NCI-H1048 (cell line): ENCODE data around the gene ERAP2.
A peak's percentile ranks its signal among the peaks of the same experiment; 100 is the strongest.

ENCODE experiments used
- DNase-seq: peaks from one replicate; lab custom pipeline; 2025; lab: John Stamatoyannopoulos, UW

ERAP2 gene

DNA sequence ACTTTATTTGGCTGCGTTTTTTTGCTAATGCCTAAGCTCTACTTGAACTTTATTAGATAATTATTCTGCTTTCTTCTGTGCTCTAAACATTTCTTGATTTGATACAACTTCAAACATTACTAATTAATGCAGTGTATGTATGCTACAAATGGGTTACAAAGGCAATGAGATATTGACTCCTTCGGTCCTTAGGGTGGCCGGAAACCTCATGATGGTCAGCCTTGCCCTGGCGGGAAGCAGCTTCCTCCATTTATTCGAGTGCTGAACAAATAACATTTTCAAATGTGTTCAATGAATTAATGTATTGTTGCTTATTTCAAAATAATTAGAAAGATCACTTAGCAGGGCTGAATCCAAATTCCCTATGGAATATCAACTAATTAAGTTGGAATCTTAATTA is 55.7 kb downstream of the ERAP2 start:
- DNase-seq, result no peak

DNA sequence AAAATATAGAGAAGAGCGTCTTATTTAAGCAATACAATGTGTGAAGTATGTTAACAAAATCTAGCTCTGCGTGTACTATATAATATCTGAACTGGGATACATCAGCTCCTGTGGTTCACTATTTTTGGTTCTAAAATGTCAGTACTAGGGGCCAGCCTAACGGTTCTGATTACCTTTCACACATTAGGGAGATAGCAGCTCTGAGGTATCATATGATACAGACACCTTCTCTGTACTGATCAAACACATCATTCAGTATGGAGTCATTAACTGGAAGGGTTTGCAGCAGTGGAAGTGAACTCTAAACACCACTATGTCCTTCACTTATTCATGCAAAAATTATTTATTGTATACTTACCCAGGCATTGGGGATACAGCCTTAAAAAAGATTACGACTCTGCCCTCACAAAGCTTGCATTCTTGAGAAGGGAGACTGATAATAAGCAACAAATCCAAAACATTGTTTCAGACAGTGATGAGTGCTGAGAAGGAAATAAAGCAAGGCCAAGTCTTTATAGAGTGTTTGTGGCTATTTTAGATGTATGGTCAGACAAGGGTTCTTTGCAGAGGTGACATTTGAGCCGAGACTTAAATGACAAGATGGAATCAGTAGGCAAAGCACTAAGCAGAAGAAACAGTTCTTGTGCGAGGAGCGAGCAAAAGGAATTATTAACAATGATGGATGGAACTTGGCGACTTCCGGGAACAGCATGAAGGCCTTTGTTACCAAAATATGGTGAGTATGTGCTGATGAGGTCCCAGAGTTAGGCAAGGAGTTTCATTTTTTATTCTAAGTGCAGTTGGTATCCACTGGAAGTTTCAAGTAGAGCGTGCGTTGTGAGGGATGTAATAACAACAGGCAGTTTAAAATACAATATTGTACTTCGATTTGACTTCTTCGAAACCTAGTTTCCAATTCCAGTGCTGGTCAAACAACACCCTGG is 57.7 kb downstream of the ERAP2 start:
- no peak for DNase-seq

DNA sequence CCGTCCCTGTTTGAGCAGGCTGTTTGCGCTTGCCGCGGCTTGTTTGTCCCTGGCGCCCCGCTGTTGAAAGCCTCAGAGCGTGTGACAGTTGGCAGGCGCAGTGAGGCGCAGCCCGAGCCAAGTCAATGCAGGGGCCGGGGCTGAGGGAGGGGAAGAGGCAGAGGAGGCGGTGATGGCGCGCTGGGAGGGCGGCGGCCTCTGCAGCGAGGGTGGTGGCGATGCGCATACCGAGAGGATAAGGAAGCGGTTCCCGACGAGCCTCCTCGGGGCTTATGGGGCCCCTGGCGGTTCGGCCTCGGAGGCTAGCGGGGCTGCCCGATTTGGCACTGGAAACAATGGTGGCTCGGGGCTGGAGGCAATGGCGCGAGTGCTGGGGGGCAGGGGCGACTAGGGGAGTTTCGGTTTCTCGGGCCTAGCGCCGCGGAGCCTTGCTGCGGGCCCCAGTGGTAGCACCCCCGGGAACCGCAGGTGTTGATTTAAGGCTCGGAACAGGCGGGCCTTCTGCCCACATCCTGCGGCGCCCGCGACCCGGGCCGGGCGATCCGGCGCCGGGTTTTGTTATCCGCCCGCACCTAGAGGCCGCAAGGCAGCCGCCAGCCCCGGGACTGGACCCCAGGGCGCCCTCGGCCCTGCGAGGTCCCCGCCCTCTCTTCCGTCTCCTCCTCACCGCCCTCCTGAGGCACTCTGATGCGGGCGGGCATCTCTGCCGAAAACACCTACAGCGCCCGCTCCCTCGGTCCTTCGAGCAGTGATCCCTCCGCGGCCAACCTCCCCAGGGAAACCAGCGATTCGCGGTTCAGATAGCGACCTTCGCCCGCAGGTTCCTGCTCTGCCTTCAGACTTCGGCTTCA is 58.6 kb downstream of the ERAP2 start:
- peak; percentile 79 for DNase-seq

DNA sequence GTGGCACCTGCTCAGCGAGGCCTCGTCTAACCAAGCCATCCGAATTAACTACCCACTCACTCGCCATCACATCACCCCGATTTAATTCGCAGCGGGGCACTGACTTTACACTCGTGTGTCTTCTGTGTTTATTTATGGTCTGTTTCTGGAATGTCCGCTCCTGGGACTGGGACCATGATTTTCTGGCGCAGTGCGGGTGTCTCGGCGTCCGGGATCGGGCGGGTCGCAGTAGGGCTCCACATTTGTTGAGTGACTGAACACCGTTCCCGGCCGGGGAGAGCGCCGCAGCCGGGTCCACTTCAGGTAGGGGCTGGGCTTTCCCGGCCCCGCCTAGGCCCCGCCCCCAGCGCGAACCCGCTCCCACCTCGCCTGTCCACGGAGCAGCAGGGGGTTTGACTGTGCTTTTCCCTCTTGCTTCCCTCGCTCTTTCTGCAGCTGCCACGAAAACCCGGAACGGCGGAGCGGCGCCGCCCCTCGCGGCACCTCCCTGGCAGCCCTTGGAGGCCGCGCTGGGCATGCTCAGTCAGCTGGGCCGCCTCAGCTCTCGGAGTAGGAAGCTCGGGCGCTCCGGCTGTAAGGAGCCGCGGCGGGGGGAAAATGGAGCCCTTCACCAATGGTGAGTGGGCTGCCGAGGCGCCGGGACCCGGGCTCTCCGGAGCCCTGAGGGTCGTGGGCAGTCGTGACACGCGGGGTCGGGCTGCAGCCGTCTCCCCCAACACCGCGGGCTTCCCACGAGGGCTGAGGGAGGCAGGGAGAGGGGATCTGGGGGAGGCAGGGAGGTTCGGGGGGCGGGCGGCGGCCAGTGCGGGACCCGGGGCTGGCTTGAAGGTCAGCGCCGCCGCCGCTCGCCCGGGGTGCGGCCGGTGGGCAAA is 59.5 kb downstream of the ERAP2 start, which contains the start of gene LNPEP:
LNPEP (plus strand) TSS at position 522 of the 872 bp plus-strand sequence; CDS start at position 598, 76 bp downstream.
- peak; percentile 88 for DNase-seq

DNA sequence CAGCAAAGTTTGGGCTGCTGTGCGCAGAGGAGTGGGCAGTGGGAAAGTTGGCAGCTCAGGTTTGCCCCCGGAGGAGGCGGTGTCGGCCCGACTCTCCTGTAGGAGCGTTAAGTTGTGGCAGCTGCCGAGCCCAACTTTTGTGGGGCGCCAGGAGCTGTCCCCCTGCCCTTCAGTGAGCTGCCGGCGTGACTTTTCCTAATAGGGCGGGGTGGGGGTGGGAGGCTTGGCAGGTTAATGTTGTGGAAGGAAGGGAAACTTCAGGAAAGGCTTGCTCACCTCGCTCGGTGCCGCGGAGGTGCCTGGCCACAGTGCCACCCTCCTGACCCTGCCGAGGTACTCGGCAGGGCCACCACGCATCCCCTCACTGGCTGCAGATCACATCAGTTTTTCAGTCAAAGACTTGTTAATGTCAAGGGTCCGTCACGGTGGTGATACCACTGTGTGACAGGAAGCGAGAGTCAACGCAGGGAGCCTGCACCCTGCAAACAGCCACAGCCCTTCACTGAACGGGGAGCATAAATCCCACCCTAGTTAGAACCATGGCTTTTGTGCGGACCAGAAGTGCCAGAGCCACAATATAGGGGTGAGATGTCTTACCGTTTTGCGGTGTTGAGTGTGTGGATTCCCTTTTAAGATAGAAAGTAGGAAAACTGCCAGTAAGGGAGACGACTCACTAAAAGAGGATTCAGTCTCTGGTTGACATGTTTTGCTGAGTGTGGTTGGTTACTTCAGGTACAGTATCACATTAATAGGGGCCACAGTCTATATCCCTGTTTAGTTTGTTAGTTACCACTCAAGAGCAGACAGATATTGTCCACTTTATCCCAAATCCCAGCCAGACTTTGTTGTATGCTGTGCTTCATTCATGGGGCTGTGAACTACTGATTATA is 60.4 kb downstream of the ERAP2 start:
- no peak for DNase-seq

DNA sequence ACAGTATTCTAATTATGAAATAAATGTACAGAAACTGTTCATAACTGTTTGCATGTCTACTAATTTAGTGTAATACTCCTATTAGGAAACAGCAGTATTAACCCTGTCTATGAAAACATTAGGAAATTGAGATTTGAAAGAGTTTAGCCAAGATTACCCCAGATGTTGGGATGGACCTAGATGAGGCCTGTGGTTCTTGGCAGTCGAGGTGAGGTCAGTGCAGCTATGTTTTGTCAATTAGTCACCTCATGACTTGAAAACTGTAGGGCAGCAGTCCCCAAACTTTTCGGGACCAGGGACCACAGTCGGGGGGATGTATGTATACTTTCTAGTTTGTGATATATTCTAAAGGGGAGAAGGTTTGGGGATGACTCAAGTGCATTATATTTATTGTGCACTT is 64.3 kb downstream of the ERAP2 start:
- no peak for DNase-seq

DNA sequence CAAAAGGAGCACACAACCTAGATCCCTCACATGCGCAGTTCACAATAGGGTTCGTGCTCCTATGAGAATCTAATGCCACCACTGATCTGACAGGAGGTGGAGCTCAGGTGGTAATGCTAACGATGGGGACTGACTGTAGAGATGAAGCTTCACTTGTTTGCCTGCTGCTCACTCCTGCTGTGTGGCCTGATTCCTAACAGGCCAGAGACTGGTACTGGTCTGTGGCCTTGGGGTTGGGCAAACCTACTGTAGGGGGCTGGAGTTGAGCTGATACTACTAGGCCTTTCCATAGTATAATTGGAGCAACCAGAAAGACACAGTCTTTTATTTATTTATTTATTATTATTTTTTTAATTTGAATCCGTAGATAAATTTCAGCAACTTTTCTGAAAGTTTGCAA is 64.8 kb downstream of the ERAP2 start:
- DNase-seq, result no peak

DNA sequence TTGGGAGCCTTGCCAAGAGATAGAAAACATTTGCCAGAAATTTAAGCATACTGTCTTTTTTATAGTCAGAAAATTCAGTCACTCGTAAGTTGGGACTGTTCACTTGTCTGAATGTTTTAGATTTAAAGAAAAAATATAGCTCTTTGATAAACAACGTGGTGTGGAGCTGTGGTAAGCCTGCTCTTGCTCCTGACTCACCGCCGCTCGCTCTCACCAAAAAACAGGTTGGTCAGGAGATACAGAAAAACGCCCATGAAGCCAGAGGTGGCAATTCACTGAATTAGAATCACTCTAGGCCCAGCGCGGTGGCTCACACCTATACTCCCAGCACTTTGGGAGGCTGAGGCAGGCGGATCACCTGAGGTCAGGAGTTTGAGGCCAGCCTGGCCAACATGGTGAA is 65.8 kb downstream of the ERAP2 start:
- DNase-seq, result no peak

DNA sequence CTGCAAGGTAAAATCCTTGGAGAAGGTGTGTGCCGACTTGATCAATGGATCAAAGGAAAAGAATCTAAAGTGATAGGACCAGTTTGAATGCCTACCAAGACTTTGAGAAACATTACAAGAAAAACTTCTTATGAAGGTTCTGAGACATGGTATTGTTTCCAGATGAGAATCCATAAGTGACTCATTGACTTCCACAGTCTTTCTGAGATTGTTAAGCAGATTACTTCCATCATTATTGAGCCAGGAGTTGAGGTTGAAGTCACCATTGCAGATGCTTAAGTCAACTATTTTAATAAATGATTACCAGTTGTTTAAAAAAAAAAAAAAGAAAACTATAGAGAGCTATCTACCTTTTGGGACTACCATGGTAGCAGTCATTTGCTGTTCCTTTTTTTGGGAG is 66.6 kb downstream of the ERAP2 start:
- DNase-seq, result no peak

DNA sequence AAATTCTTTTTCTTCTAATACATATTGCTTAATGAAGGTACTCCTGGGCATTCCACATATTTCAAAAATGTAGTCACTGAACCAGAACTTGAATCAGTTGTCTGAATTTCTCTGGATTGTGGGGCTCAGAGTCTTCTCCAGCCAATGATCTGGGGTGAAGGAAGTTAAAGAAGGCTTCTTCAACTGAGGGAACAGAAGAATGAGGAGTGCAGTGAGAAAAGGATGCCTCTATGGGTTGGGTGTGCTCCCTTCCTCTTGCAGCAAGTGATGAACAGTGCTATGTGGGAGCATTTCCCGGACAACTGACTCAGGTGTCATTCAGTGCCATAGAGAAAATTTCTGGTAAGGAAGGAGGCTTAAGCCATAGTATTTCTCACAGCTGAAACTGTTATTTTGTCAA is 67.5 kb downstream of the ERAP2 start:
- DNase-seq, result no peak

DNA sequence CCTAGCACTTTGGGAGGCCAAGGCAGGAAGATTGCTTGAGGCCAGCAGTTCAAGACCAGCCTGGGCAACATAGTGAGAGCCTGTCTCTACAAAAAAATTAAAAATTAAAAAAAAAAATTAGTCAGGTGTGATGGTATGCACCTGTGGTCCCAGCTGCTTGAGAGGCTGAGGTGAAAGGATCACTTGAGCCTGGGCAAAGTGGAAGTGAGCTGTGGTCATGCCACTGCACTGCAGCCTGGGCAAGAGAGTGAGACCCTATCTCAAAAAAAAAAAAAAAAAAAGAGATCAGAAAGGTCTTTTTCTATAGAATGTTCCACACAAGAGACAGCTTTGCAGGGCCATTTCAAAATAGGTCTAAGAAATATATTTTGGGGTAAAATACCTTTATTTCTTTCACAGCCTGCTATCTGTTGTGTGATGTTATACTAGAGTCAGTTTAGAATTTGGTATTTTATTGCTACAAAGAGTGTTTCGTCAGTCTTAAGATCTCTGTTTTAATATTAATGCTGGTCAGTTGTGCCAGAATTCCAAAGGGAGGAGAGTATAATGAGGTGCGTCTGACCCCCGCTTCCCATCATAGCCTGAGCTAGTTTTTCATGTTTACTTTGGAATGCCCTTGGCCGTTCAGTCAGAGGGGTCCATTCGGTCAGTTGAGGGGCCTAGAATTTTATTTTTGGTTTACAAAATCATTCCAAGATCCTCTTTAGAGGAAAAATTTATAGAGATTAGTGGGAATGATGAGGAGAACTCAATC is 69.0 kb downstream of the ERAP2 start:
- no peak for DNase-seq

DNA sequence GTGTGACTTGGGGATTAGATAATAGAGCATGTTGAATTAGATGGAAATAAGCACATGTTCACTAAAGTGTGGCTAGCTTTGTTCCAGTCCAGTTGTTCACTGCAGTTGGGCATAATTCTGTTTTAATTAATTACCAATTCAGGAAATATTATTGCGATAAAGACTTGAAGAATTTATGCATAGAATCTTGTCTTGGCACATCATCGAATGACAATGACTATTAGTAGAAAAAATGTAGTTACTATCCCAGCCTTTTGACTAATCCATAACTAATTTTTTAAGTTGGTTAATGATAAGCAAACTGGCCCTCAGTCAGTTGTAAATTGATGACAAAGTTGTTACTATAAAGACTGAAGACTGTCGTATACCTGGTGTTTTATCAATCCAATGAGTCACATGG is 70.1 kb downstream of the ERAP2 start:
- no peak for DNase-seq

DNA sequence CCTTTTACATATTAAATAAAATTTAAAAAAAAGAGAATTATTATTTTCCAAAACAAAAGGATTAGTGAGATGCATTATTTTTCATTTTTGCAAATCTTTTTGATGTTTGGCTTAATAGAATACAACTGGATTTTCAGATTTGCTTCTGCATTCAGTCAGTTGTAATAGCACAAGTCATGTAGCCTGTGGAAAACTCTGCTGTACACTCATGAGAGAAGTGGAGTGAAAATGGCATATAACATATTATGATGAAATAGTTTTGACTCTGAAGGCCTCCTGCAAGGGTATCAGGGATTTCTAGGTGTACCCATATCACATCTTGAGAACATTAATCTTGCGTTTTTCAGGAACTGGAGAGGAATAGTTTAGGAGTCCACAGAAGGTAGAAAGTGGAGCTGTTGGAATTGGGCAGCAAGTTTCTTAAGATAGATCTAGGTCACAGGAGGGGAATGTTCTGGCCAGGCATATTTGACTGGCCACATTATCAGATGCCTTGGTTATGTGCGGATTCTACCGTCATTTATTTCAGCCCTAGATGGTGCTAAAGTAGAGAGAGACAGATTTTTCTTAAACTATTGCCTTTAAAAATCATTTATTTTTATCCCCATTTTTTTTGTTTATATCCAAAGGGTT is 75.9 kb downstream of the ERAP2 start:
- no peak for DNase-seq

DNA sequence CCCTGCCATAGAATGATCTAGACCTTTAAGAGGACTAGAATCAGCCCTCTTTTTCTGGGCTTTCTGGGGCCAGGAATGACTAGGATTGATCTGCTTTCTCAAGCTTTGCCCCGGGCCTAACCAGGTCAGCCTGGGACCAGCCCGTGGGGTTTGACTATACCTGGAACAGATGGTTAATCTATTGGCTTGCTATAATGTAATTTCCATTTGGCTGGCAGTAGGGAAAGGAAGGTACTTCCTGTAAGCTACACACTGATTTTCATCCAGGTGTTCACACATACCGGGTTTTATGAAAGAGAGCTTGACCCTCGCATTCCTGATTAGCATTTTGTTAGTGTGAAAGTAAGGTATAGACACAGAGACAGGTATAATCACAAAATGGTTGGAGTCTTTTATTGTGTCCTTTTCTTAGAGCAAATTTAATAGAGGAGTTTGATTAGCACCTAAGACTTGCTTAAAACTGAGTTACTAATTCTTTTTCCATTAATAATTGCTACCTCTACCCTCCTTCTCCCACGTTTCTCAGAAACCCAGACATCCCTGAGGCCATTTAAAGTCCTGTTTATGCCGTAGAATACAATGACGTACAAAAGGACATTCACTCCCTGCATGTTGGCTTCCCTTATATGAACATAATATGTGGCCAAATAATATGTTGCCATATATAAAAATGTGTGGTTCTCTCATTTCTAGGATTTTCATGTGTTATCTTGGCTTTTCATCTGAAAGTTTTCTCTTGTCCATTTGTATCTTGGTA is 76.9 kb downstream of the ERAP2 start:
- no peak for DNase-seq

DNA sequence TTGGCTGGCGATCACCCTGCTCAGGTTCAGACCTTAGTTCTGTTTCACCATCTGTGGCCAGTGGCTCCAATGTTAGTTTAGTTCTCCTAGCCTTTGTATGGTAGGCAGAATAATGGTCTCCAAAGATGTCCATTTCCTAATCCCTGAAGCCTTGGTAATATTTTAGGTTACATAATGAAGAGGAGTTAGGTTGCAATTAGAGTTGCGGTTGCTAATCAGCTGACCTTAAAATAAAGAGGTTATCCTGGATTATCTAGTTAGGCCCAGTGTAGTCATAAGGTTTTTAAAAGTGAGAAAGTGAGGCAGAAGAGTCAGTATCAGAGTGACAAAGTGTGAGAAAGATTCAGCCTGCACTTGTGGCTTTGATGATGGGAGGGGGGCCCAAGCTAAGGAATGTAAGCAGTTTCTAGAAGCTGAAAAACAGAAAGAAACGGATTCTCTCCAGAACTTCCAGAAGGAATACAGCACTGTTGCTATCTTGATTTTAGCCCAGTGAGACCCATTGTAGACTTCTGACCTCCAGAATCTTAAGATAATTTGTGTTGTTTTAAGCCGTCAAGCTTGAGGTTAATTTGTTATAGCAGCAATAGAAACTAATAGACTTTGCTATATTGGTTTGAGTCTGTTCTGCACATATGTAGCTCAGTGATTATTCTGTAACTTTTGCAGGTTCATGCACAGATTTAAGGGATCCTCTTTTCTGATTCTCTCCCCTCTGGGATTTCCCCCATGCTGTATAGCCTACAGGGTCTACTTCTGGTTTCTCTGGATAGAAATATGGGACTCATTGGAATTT is 81.2 kb downstream of the ERAP2 start:
- DNase-seq, result no peak

DNA sequence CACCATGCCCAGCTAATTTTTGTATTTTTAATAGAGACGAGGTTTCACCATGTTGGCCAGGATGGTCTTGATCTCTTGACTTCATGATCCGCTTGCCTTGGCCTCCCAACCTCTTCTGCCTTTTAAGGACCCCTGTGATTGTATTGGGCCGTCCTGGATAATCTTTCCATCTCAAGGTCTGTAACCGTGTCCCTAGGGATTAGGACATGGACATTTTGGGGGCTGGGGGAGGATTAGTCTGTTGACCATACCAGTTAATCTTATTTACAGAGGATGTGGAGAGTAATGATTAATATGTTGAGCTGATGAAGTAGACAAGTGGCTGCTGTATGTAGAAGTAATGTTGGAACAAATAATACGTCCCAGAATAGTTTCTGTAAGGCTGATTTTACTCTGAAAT is 82.7 kb downstream of the ERAP2 start:
- no peak for DNase-seq

DNA sequence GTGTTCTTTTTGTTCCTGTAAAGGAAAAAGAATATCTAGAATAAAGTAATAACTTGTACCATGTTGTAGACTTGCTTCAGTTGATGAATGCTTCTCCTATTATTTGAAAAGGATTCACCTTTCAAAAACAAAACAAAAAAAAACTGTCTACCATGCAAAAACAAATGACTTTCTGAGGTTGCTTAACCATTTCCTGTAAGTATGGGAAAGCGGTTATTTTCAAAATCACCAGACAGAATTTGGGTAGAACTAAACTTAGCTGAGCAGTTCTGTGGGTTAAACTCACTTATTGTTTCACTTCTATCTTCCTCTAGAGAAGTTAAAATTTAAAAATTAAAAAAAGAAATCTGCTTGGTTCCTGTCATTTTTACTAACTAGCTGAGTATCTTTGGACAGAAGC is 84.8 kb downstream of the ERAP2 start:
- no peak for DNase-seq

DNA sequence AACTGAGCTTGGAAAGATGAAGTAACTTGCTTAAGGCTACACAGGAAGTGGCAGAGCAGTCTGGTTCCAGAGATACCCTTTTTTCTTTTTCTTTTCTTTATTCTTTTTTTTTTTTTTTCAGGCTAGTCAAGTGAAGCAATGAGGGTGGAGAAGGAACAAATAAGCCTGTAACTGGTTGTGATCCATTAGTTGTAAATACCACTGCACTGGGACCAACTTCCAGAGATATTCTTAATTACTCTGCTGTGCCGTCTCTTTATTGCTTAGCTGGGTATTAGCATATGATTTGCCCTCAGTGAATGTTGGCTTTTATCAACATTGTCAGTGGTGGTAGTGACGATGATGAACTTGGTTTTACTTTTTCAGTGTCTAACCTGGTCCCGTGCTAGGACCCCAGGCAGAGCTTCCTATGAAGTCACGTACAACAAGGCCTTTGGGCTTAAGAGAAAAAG is 86.3 kb downstream of the ERAP2 start:
- DNase-seq, result no peak
